ENCODE measurements around the gene LIPT1. TPM values are rescaled to one million over a fixed set of nuclear protein-coding genes. Genes with fewer than 3 reads are reported as not detected.

LIPT1 gene
- total RNA-seq, 2 experiments from 2014 or later = 11.9 to 12.5 TPM

- CTCF ChIA-PET (ENCODE audit: unreplicated experiment) = no interaction called here
- Histone ChIP-seq H3K4me1 (ENCODE audit: insufficient read depth, low read length, poor library complexity, severe bottlenecking) (no peaks in the 10 kb centered on the region), H3K4me2 (ENCODE audit: low read length) (no peak overlapping the region), H3K4me3 (ENCODE audit: low read depth, low read length, poor library complexity, severe bottlenecking) (no peak overlapping the region), H3K9me3 (ENCODE audit: low read length) (no peaks in the 10 kb centered on the region), H3K27ac (ENCODE audit: low read depth, low read length, poor library complexity, severe bottlenecking) (no peak overlapping the region), H3K9me2 (ENCODE audit: insufficient read depth, low read length) (no peaks in the 10 kb centered on the region), H3K79me2 (ENCODE audit: insufficient read depth, low read depth, low read length) (no peaks in the 10 kb centered on the region), H2AFZ (ENCODE audit: low read length) (no peak overlapping the region), H4K20me1 (ENCODE audit: insufficient read depth, low read length) (no peaks in the 10 kb centered on the region), H3K36me3 (ENCODE audit: insufficient read depth, low read length) (no peaks in the 10 kb centered on the region)
- no peak for TF ChIP-seq EZH2phosphoT487 (IDR thresholded peaks at IDR 0.05; ENCODE audit: borderline replicate concordance, low read depth, low read length)
- TF ChIP-seq CTCF (conservative IDR thresholded peaks at IDR 0.05; ENCODE audit: low read length) = no peak
- DNase-seq (ENCODE audit: low spot score) = no peak
- intact Hi-C loops (cut with micrococcal nuclease; ENCODE audit: unreplicated experiment) = no loop called here
- POLR2A ChIA-PET = no interaction called here
- BruUV-seq (replicated peaks) = no TSS peak
These were observed 43.5 kb upstream of the LIPT1 start for GRCh38 chr2:99111236-99111635.

- Histone ChIP-seq H3K4me2 (ENCODE audit: low read length) (no peak overlapping the region), H3K9me3 (ENCODE audit: low read length) (no peaks in the 10 kb centered on the region), H3K36me3 (ENCODE audit: insufficient read depth, low read length) (no peaks in the 10 kb centered on the region), H3K4me1 (ENCODE audit: insufficient read depth, low read length, poor library complexity, severe bottlenecking) (no peaks in the 10 kb centered on the region), H4K20me1 (ENCODE audit: insufficient read depth, low read length) (no peaks in the 10 kb centered on the region), H3K27ac (ENCODE audit: low read depth, low read length, poor library complexity, severe bottlenecking) (no peak overlapping the region), H2AFZ (ENCODE audit: low read length) (no peak overlapping the region), H3K4me3 (ENCODE audit: low read depth, low read length, poor library complexity, severe bottlenecking) (no peak overlapping the region), H3K9me2 (ENCODE audit: insufficient read depth, low read length) (no peaks in the 10 kb centered on the region), H3K79me2 (ENCODE audit: insufficient read depth, low read depth, low read length) (no peaks in the 10 kb centered on the region)
- no peak for DNase-seq (ENCODE audit: low spot score)
- intact Hi-C loops (cut with micrococcal nuclease; ENCODE audit: unreplicated experiment) = no loop called here
- BruUV-seq (replicated peaks) = no TSS peak
- ChIA-PET POLR2A (no interaction called here), CTCF (ENCODE audit: unreplicated experiment) (no interaction called here)
- no peak for TF ChIP-seq EZH2phosphoT487 (IDR thresholded peaks at IDR 0.05; ENCODE audit: borderline replicate concordance, low read depth, low read length)
- no peak for TF ChIP-seq CTCF (conservative IDR thresholded peaks at IDR 0.05; ENCODE audit: low read length)
These were observed 42.8 kb upstream of the LIPT1 start for GRCh38 chr2:99111945-99112344.

- Histone ChIP-seq H3K36me3 (ENCODE audit: insufficient read depth, low read length) (no peaks in the 10 kb centered on the region), H3K4me1 (ENCODE audit: insufficient read depth, low read length, poor library complexity, severe bottlenecking) (no peaks in the 10 kb centered on the region), H2AFZ (ENCODE audit: low read length) (no peak overlapping the region), H3K4me3 (ENCODE audit: low read depth, low read length, poor library complexity, severe bottlenecking) (no peak overlapping the region), H3K79me2 (ENCODE audit: insufficient read depth, low read depth, low read length) (no peaks in the 10 kb centered on the region), H3K9me3 (ENCODE audit: low read length) (no peaks in the 10 kb centered on the region), H3K4me2 (ENCODE audit: low read length) (no peak overlapping the region), H4K20me1 (ENCODE audit: insufficient read depth, low read length) (no peaks in the 10 kb centered on the region), H3K9me2 (ENCODE audit: insufficient read depth, low read length) (no peaks in the 10 kb centered on the region), H3K27ac (ENCODE audit: low read depth, low read length, poor library complexity, severe bottlenecking) (no peak overlapping the region)
- ChIA-PET POLR2A (no interaction called here), CTCF (ENCODE audit: unreplicated experiment) (no interaction called here)
- intact Hi-C loops (cut with micrococcal nuclease; ENCODE audit: unreplicated experiment) = no loop called here
- no peak for DNase-seq (ENCODE audit: low spot score)
- no TSS peak for BruUV-seq (replicated peaks)
- TF ChIP-seq CTCF (conservative IDR thresholded peaks at IDR 0.05; ENCODE audit: low read length) (no peak), EZH2phosphoT487 (IDR thresholded peaks at IDR 0.05; ENCODE audit: borderline replicate concordance, low read depth, low read length) (no peak)
These were observed 42.1 kb upstream of the LIPT1 start for GRCh38 chr2:99112617-99113016.

All from OCI-LY7 (cell line).